Endodermal cell (in vitro differentiated cells): ENCODE data around the gene LGALS7. TPM values are rescaled to one million over a fixed set of nuclear protein-coding genes. Genes with fewer than 3 reads are reported as not detected.
A peak's percentile ranks its signal among the peaks of the same experiment; 100 is the strongest.
"Not testable (repeated sequence)": the region's sequence is repeated elsewhere in the genome, so short reads cannot be mapped to it uniquely, and the experiment has no call there.

Experiments used
- DNase-seq: peaks from one replicate; pipeline ENCODE4 v3.0.0-alpha.2; 2017
- H3K27ac ChIP-seq: 2 replicates; pipeline ENCODE4 v1.5.1; 2013; ENCODE audit warnings: mild to moderate bottlenecking, low read depth, low read length, moderate library complexity
- H3K27me3 ChIP-seq: 2 replicates; pipeline ENCODE4 v1.6.1; 2013; ENCODE audit warnings: mild to moderate bottlenecking, low read length, moderate library complexity; ENCODE audit not compliant: insufficient read depth, control insufficient read depth, poor library complexity, severe bottlenecking
- H3K36me3 ChIP-seq: 2 replicates; pipeline ENCODE4 v1.7.0; 2013; ENCODE audit warnings: mild to moderate bottlenecking, low read length, moderate library complexity; ENCODE audit not compliant: control insufficient read depth, insufficient read depth
- H3K4me1 ChIP-seq: one replicate; pipeline ENCODE4 v1.7.0; 2013; ENCODE audit warnings: low read length; ENCODE audit not compliant: control insufficient read depth, insufficient read depth
- H3K4me3 ChIP-seq: 2 replicates; pipeline ENCODE4 v1.5.1; 2013; ENCODE audit warnings: mild to moderate bottlenecking, low read length, moderate library complexity
- H3K9ac ChIP-seq: 2 replicates; pipeline ENCODE4 v1.6.1; 2013; ENCODE audit warnings: mild to moderate bottlenecking, low read length, moderate library complexity; ENCODE audit not compliant: poor library complexity, severe bottlenecking; ENCODE audit errors: extremely low read depth
- H3K9me3 ChIP-seq: 2 replicates; pipeline ENCODE4 v1.6.1; 2013; ENCODE audit warnings: mild to moderate bottlenecking, low read length, moderate library complexity; ENCODE audit not compliant: control insufficient read depth
- H3K27ac Mint-ChIP-seq: 2 replicates; pipeline ENCODE4 v1.8.0; 2020; ENCODE audit warnings: mixed read lengths
- H3K27me3 Mint-ChIP-seq: 2 replicates; pipeline ENCODE4 v1.8.0; 2021; ENCODE audit warnings: mild to moderate bottlenecking, mixed read lengths; ENCODE audit not compliant: insufficient read depth
- H3K36me3 Mint-ChIP-seq: 2 replicates; pipeline ENCODE4 v1.8.0; 2020; ENCODE audit warnings: low read depth, mixed read lengths
- H3K4me1 Mint-ChIP-seq: 2 replicates; pipeline ENCODE4 v1.8.0; 2020; ENCODE audit warnings: mixed read lengths
- H3K4me3 Mint-ChIP-seq: 2 replicates; pipeline ENCODE4 v1.8.0; 2020; ENCODE audit warnings: mild to moderate bottlenecking, moderate library complexity, mixed read lengths
- H3K9me3 Mint-ChIP-seq: 2 replicates; pipeline ENCODE4 v1.8.0; 2020; ENCODE audit warnings: mild to moderate bottlenecking, mixed read lengths
- CTCF ChIP-seq: fragments of 200-600 bp; sonication (generic); conservative IDR thresholded peaks from 2 replicates; pipeline ENCODE4 v1.5.0; 2021; ENCODE audit warnings: antibody characterized with exemption, mild to moderate bottlenecking
- WGBS, 2 experiments: methylation state at CpG; one replicate each; pipeline versions ENCODE4 v1.1.5 to v1.1.7; 2013; ENCODE audit warnings: missing lambda C conversion rate in 2 of 2, mixed read lengths in 1 of 2; ENCODE audit not compliant: insufficient coverage in 1 of 2, insufficient read length in 1 of 2; 5-methylcytosine and 5-hydroxymethylcytosine counted together
- total RNA-seq, 2 donors: library from RNA; stranded (reverse); fragmentation: NEBNext Ultra II Directional in 1 of 2; extraction: Animal tissue kit (Norgen Biotek cat#: 25700) in 1 of 2; gene quantifications; 2 replicates in 1 of 2; 3 replicates in 1 of 2; pipeline ENCODE4 v1.2.1, GENCODE V29; 2021

LGALS7 gene
- total RNA-seq, 2 donors from 2014 or later, result 1.8 TPM; not detected in 1

GRCh38 chr19:38770228-38770948, 2.9 kb downstream of the LGALS7 start:
- H3K9me3 Mint-ChIP-seq, H3K36me3 ChIP-seq, H3K4me3 ChIP-seq, H3K36me3 Mint-ChIP-seq, H3K4me1 Mint-ChIP-seq, H3K27ac Mint-ChIP-seq, H3K9me3 ChIP-seq, H3K27me3 ChIP-seq, H3K27ac ChIP-seq, H3K4me3 Mint-ChIP-seq, DNase-seq, H3K9ac ChIP-seq, H3K4me1 ChIP-seq, H3K27me3 Mint-ChIP-seq: not testable (repeated sequence)
- 84 to 96% methylated on average over 5 to 8 of the region's 58 CpGs for WGBS, 2 experiments

- Mint-ChIP-seq H3K4me3 (no peak overlapping the region), H3K9me3 (no peaks in the 10 kb centered on the region), H3K27me3 (no peaks in the 10 kb centered on the region), H3K27ac (no peak overlapping the region), H3K36me3 (no peaks in the 10 kb centered on the region), H3K4me1 (no peaks in the 10 kb centered on the region)
- peak; percentile 94 for TF ChIP-seq CTCF
- Histone ChIP-seq H3K27me3 (no peaks in the 10 kb centered on the region), H3K4me1 (no peaks in the 10 kb centered on the region), H3K9ac (no peak overlapping the region), H3K9me3 (no peaks in the 10 kb centered on the region), H3K27ac (no peak overlapping the region), H3K4me3 (no peak overlapping the region), H3K36me3 (no peaks in the 10 kb centered on the region)
- DNase-seq, result peak; percentile 95
- 62 to 63% methylated on average over 25 to 42 of the region's 42 CpGs for WGBS, 2 experiments
These were observed 3.6 kb downstream of the LGALS7 start for GRCh38 chr19:38769635-38770211.

- no peak for DNase-seq
- no peak overlapping the region for H3K9ac ChIP-seq
- H3K9me3 Mint-ChIP-seq, result no peaks in the 10 kb centered on the region
- H3K36me3 Mint-ChIP-seq, result no peaks in the 10 kb centered on the region
- no peak overlapping the region for H3K4me3 ChIP-seq
- H3K27me3 ChIP-seq, result no peaks in the 10 kb centered on the region
- no peak overlapping the region for H3K27ac ChIP-seq
- no peaks in the 10 kb centered on the region for H3K27me3 Mint-ChIP-seq
- no peak overlapping the region for H3K27ac Mint-ChIP-seq
- H3K36me3 ChIP-seq, result no peaks in the 10 kb centered on the region
- no peaks in the 10 kb centered on the region for H3K9me3 ChIP-seq
- 86 to 90% methylated on average over 7 to 10 of the region's 10 CpGs for WGBS, 2 experiments
- no peak for TF ChIP-seq CTCF
- H3K4me1 ChIP-seq, result no peaks in the 10 kb centered on the region
- no peak overlapping the region for H3K4me3 Mint-ChIP-seq
- no peaks in the 10 kb centered on the region for H3K4me1 Mint-ChIP-seq
These were observed 6.9 kb downstream of the LGALS7 start for GRCh38 chr19:38766276-38767047.
